NOMO-1 treated with dmso at 0.1 percent for 144 hours (cell line): ENCODE results near the gene S1PR4.
"Not testable (repeated sequence)": the region's sequence is repeated elsewhere in the genome, so short reads cannot be mapped to it uniquely, and the experiment has no call there.

Experiments used
- DNase-seq: peaks from one replicate; lab custom pipeline; 2025; ENCODE audit not compliant: unreplicated experiment; lab: John Stamatoyannopoulos, UW

Gene S1PR4

GRCh38 chr19:3213159-3213558 lies 34.6 kb downstream of the S1PR4 start:
- no peak for DNase-seq

GRCh38 chr19:3216874-3217273 lies 38.3 kb downstream of the S1PR4 start:
- no peak for DNase-seq

GRCh38 chr19:3220576-3220975 lies 42.0 kb downstream of the S1PR4 start:
- DNase-seq = no peak

- not testable (repeated sequence) for DNase-seq
Observed at GRCh38 chr19:3221576-3221975, 43.0 kb downstream of the S1PR4 start.

GRCh38 chr19:3222709-3223108 lies 44.1 kb downstream of the S1PR4 start:
- DNase-seq = no peak

GRCh38 chr19:3224346-3225168 lies 46.0 kb downstream of the S1PR4 start, which contains the start of gene CELF5:
Gene CELF5, plus strand, starts transcription at chr19:3224661. Its CDS starts 79 bp downstream, at chr19:3224740.
- DNase-seq = no peak

- DNase-seq = no peak
Observed at GRCh38 chr19:3225169-3225485, 46.6 kb downstream of the S1PR4 start.

GRCh38 chr19:3225677-3226093 lies 47.1 kb downstream of the S1PR4 start:
- no peak for DNase-seq

- no peak for DNase-seq
Observed at GRCh38 chr19:3227054-3227626, 48.6 kb downstream of the S1PR4 start.

- DNase-seq = no peak
Observed at GRCh38 chr19:3229346-3229743, 50.8 kb downstream of the S1PR4 start.
